ENCODE data around the gene C1orf94. TPM values are rescaled to one million over a fixed set of nuclear protein-coding genes. Genes with fewer than 3 reads are reported as not detected.

Gene C1orf94
- total and polyA plus RNA-seq, 2 of the 4 experiments (the other 2 are of a cell fraction), result not detected

DNA sequence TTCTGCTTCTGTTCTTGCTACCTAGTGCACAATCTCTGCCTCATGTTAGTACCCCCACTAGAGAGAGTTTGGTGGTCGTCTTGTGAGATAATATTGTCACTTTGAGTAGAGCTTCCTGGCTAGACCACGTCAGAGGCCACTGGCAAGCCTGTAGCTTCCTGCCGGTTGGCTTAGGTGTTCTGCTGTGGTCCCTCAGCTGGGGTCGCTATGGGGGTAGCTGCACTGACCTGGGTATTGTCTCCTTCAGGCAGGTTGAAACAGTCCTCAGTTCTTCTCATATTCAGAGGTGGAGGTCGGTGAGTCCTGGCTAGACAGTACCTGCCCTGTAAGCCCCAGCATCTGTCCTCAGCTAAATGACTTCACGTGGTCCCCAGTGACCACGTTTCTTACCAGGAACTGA lies 86.2 kb downstream of the C1orf94 start:
- Histone ChIP-seq H3K27ac (ENCODE audit: insufficient read depth, low read length) (no peak overlapping the region), H3K4me2 (ENCODE audit: low read depth, low read length) (no peak overlapping the region), H3K9ac (ENCODE audit: low read depth, low read length) (no peak overlapping the region), H2BK15ac (ENCODE audit: low read depth, low read length) (no peak overlapping the region), H3K56ac (ENCODE audit: extremely low read depth, insufficient read depth, low read length) (no peak overlapping the region), H4K5ac (ENCODE audit: low read depth, low read length) (no peak overlapping the region), H3K9me3 (ENCODE audit: control insufficient read depth, insufficient read depth, low read length) (peaks cover 37% of the 10 kb centered on the region), H3K4me1 (ENCODE audit: control insufficient read depth, insufficient read depth, low read length) (no peaks in the 10 kb centered on the region), H2BK20ac (ENCODE audit: low read depth, low read length) (no peak overlapping the region), H3K9me1 (ENCODE audit: insufficient read depth, low read length) (no peaks in the 10 kb centered on the region), H3K4ac (ENCODE audit: low read depth, low read length) (no peak overlapping the region), H2AK5ac (ENCODE audit: low read depth, low read length) (no peak overlapping the region), H3K23ac (ENCODE audit: low read depth, low read length) (no peak overlapping the region), H4K8ac (ENCODE audit: low read depth in 2 of 2, low read length in 2 of 2) (no peak overlapping the region), H3K27me3 (ENCODE audit: control insufficient read depth, insufficient read depth, low read length) (no peaks in the 10 kb centered on the region), H2AFZ (replicated peaks; ENCODE audit: low read length, poor library complexity) (no peak overlapping the region), H4K20me1 (ENCODE audit: insufficient read depth, low read length) (no peaks in the 10 kb centered on the region), H2AK9ac (replicated peaks; ENCODE audit: low read depth, low read length, poor library complexity) (no peak overlapping the region), H3K14ac (replicated peaks; ENCODE audit: low read depth, low read length) (no peak overlapping the region), H2BK120ac (ENCODE audit: low read depth, low read length) (no peak overlapping the region), H3K4me3 (ENCODE audit: insufficient read depth, low read depth, low read length) (no peak overlapping the region), H3K18ac (ENCODE audit: low read depth, low read length) (no peak overlapping the region), H3K79me1 (ENCODE audit: low read depth in 1 of 2, low read length in 2 of 2) (no peaks in the 10 kb centered on the region), H4K91ac (ENCODE audit: insufficient read depth, low read depth, low read length) (no peak overlapping the region), H3K36me3 (ENCODE audit: control insufficient read depth, insufficient read depth, low read length) (no peaks in the 10 kb centered on the region), H2BK5ac (ENCODE audit: low read depth, low read length, poor library complexity, severe bottlenecking) (no peak overlapping the region)
- no TSS peak for BruUV-seq (replicated peaks)
- intact Hi-C loops (cut with micrococcal nuclease), result no loop called here
- ATAC-seq (ENCODE audit: low read depth) (no peak), DNase-seq (no peak)
- dilution Hi-C loops (cut with HindIII; ENCODE audit: low sequenced_read_pairs, unreplicated experiment), result no loop called here
- no CpG with 5 or more reads among the region's 7 CpGs for WGBS, 2 experiments (ENCODE audit: extremely low coverage in 2 of 2, insufficient read length in 1 of 2)
- no peak for TF ChIP-seq BHLHE40 (IDR thresholded peaks at IDR 0.05; ENCODE audit: low read depth, low read length)
- no peak for TF ChIP-seq MAFK (IDR thresholded peaks at IDR 0.05; ENCODE audit: low read depth, low read length)
- TF ChIP-seq FOS (IDR thresholded peaks at IDR 0.05; ENCODE audit: low read depth, low read length), result no peak
- ChIA-PET POLR2A (ENCODE audit: unreplicated experiment) (no interaction called here), CTCF (no interaction called here)
- in situ Hi-C loops (cut with MboI; ENCODE audit: low sequenced_read_pairs), result no loop called here
